Stimulated activated CD4-positive, alpha-beta T cell treated with anti-CD3 and anti-CD28 coated beads, Interleukin-1b, Interleukin-23, amount 100 ng/mL, for 1 hour (primary cell): Measurements from ENCODE around the gene MS4A15.
"Not testable (repeated sequence)": the region's sequence is repeated elsewhere in the genome, so short reads cannot be mapped to it uniquely, and the experiment has no call there.

Experiments used
- DNase-seq, 2 donors: peaks; one replicate each; pipeline ENCODE4 v3.0.0-alpha.2; 2020; ENCODE audit warnings: low read depth in 2 of 2

MS4A15 gene, protein sequence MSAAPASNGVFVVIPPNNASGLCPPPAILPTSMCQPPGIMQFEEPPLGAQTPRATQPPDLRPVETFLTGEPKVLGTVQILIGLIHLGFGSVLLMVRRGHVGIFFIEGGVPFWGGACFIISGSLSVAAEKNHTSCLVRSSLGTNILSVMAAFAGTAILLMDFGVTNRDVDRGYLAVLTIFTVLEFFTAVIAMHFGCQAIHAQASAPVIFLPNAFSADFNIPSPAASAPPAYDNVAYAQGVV

DNA sequence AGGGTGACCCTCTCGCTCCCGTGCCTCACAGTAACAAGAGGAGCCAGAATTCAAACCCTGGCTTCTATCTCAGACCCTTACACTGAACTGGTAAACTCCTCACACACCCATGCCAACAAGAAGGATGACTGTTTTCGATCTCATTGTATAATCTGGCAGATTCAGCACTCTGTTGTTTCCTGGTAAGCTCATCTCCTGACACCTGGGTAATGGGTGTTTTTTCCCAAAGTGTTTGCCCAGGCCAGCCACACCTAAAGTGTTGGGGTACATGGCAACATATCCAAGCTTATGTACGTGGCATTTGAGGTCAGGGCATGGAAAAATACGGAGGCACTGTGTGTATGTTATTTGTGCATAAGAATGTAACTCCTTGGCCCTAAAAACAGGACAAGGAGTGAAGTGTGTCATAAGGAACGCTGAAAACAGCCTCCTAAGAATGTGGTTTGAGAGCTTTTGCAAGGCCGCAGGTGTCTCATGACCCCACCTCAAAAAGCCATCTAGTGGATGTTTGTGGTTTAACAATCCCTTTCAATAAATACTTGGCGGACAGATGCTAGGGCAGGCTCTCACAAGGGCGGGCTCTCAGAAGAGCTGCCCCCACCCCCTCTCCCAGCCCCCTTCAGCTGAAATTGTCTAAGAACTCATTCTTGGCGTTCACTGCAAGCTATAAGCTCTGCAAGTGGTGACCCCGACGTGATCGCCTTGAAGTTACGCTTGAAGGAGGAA lies at the start of gene MS4A15:
Gene MS4A15, plus strand, starts transcription at position 561 of the 726 bp plus-strand sequence. CDS start 6,867 bp downstream, outside the sequence.
- DNase-seq = no peak

DNA sequence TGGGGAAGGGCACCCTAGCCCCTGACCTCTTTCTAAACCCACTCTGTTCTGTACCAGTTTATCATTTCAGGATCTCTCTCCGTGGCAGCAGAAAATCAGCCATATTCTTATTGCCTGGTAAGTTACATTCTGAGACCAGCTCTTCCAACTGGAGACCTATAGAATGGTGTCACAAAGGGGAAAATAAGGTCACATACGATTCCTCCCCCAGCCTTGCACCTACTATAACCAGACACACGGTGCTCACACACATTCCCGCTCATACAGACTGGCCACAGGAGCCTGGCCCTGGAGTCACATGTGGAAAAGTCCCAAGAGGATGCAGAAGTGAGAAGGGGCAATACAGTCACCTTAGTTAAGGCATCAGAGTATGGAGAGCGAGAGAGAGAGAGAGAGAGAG lies 49.7 kb upstream of the MS4A15 start:
- DNase-seq = no peak

DNA sequence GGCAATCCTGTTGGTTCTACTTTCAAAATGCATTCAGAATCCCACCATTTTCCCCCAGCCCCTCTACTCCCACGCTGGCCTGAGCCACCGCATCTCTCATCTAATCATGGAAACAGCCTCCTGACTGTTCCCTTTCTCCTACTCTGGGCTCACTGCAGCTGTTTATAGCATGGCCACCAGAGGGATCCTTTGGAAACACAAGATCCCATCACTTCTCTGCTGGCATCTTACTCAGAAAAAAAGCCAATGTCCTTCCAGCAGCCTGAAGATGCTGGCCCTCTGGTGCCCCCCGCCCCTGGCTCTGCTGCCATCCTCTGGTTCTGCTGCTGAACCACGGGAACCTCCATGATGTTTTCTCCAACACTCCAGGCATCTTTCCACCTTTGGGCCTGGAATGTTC lies 46.2 kb upstream of the MS4A15 start:
- DNase-seq = no peak

DNA sequence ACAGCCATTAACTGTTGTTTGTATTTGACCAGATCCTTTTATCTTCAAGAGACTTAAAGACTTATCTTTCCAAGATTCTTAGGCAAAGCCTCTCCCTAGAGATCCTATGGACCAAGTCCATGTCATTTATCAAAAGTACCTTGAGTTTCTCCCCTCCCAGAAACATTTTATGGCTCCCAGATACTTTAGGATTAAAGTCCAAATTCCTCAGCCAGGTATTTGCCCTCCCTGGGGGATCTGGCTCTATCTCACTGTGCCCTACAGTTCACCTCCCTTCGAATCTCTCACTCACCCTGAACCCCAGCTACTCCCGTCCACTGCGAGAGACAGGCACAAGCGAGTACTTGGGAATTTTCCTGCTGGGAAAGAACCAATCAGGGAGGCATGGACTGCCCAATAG lies 45.4 kb upstream of the MS4A15 start:
- DNase-seq = no peak

DNA sequence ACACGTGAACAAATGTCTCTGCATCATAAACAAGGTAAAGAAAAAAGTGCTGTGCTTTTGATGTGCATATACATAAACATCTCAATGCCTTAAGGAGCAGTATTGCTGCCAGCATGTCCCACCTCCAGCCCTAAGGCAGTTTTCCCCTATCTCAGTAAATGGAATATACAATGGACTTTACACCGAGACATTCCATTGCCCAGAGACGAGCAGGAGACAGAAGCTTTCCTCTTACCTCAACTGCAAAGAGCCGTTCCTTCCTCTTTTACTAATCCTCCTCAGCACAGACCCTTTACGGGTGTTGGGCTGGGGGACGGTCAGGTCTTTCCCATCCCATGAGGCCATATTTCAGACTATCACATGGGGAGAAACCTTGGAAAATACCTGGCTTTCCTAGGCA lies 43.2 kb upstream of the MS4A15 start:
- DNase-seq = not testable (repeated sequence)

DNA sequence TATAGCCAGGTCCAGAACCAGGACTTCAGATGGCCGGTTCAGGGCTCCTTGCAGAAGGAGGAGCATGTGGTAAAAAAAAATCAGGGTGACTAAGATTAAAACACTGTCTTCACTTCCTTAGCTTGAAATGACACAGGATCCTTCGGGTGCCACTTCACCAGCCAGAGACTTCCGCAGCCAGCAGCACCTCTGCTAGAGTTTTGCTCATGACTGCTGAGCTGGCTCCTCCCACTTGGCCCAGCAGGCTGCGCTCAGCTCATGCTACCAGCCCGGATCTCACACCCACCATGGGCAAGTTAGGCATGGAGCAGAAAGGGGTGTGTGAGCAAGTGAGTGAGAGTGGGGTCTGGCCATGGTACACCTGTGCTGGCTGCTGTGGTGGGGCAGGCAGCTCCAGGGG lies 38.7 kb upstream of the MS4A15 start:
- no peak for DNase-seq

DNA sequence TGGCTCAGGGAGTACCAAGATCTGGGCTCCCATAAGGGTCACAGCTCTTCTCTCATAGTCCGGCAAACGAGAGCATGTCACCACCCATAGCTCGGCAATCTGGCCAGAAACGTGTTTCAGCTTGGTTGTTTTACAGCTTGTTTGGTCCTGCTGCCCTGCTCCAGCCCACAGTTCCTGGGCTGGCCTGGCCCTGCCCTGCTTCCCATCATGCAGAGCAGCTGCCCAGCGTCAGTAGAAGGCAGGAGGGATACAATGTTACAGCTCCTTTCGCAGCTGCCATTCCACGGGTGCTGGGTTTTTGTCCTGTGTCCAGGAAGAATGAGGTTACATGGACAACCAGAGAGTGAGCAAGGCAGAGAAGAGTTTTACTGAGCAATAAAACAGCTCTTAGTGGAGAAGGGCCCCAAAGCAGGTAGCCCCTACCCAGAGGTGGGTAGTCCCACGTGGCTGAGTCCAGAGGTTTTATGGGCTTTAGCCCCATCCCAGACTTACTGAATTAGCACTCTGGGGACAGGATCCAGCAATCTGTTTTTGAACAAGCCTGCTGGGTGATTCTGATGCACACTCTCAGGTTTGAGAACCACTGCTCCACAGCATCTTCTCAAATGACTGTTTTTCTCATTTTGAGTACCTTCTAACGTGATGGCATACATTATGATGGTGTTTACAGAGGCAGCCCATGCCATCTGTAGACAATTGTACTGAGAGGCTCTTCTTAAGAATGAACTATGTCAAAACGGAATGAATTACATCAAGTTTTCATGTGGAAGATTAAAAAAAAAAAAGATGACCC lies 37.9 kb upstream of the MS4A15 start:
- DNase-seq = no peak

DNA sequence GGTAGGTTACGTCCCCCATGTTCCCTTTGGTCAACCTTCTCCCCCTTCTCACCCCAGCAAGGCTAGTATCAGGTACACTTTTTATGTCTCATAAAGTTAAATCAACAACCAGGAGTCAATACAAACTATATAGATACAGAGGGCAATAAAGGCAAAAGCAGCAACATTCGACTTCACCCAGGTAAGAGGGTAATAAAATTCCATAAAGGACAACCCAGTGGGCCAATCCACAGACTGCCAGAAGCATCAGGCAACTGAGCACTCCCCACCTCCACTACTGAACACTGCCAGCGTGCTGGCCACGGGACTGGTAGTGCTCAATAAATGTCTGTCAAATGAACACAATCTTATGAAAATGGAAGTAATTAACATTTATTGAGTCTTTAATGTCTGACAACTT lies 37.3 kb upstream of the MS4A15 start:
- no peak for DNase-seq

DNA sequence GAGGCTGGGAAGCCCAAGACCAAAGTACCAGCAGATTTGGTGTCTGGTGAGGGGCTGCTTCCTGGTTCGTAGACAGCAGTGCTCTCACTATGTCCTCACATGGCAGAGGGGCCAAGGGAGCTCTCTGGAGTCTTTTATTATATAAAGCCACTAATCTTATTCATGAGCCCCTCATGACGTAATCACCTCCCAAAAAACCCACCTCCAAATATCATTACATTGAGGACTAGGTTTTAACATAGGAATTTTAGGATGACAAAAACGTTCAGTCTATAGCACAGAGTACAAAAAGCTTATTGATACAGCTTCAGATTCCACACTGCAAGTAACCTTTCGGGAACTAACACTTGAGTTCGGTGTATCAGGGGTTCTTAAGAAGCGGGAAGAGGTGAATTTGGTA lies 36.2 kb upstream of the MS4A15 start:
- no peak for DNase-seq

DNA sequence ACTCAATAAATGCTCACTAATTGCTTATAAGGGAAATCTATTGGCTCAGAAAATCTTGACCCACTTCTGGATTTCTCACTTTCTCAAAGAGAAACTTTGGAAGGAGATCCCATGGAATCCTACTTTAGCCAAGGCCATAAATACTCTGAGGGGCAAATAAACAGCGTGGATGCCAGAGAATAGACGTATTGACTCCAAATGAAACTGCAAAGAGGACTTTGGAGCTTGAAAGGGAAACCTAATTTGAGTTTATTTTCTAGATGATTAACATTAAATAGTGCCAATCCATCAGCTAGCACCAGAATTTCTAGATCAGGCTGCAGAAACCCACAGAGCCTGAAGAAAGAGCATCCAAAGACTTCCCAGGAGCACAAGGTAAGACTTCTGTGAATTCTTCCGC lies 32.2 kb upstream of the MS4A15 start, which contains the start of gene MS4A18:
Gene MS4A18, plus strand, starts transcription at position 301 of the 400 bp plus-strand sequence.
- DNase-seq = no peak

DNA sequence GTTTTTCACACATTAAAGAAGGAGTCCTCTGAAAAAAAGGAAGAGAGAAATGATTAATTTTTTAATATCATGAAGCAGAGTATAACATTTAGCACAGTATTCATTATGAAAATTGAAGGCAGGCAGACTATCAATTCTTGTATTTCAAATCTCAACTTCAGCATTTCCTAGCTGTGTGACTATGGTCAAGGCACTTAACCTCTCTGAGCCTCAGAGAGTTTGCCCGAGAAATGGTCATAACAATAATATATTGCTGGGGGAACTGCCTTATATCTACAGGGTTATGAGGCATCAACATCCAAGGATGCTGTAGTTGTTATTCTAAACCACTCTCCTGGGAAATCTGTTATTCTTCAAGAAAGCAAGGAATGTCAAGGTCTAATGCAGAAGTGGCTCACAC lies 31.1 kb upstream of the MS4A15 start:
- no peak for DNase-seq

DNA sequence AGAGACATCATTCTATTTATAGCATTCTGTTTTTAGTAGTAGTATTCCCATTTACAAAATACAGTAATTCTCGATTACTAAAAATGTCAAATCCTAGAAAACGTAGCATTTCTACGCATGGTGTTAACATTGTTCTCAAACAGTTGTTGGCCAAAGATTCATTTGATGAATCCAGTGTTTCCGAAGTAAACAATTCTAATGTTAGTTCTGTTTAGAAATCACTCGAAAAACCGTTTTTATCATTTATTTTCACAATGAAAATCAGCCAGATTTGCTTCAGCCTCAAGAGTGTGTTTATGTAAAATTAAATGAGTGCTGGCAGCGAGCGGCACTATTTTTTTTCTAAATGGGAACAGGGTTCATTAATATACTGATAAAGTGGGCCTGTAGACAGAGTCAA lies 25.1 kb upstream of the MS4A15 start:
- no peak for DNase-seq

DNA sequence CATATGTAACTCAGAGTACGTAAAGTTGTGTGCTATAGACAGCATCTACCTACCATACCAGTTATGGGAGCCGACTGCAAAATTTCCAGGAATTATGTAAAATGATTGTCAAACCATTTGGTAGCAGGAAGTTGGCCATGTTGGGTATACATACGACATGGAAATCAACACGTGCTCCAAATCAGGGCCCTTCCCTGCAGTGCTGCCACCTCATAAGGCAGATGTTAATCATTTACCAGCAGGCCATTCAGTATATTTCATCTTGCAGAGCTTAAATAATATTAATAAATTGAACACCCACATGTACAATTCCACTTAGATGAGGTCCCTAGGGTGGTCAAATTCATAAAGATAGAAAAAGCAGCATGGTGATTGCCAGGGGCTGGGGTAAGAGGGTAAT lies 22.4 kb upstream of the MS4A15 start:
- no peak for DNase-seq

DNA sequence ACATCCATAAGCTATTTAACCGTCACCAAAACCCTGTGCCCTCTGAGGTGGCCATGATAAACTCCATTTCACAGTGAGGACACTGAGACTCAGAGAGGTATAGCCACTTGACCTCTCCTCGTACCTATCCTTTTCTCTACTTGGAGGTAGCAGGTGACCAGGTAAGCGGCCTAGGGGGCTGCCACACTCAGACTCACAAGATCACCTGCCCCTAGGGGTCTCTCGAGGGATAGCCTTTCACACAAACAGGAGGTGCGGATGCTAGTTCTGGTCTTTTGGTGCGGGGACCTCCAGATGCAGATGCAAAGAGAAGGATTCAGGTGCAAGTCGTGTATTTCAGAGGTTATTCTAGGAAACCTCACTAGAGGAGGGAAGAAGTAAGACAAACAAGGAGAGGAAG lies 17.6 kb upstream of the MS4A15 start:
- DNase-seq = no peak

DNA sequence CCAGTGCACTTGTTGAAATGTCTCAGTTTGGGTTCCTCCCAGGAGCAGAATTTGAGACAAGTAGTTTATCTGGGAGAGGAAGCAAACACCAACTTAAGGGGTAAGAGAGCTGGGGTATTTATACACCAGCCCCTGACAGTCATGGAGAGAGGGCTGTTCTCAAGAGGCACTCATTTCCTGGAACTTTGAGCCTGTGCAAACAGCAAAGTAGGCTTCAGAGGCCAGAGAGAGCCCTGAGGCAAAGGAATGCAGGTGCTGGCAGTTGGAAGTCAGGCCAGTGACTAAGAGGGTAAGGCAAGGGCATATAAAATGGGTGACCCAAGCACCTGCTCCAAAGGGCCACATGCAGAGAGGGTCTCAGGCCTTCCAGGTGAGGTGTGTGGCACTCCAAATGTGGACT lies 16.1 kb upstream of the MS4A15 start:
- no peak for DNase-seq

DNA sequence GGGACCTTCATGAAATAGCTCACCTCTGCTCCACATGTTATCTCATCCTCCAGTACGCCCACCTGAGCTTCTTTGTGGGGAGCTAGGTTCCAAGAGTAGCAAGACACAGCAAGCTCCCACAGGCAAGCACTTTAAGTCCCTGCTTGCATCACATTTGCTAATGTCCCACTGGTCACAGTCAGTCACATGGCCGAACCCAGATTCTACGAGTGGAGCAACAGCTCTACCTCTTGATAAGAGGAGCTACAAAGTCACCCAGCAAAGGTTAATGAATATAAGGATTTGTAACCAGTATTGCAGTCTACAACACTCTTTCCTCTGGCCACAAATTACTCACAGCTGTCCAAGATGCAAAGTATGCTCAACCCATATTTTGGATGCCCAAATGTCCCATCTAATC lies 15.2 kb upstream of the MS4A15 start:
- DNase-seq = no peak

DNA sequence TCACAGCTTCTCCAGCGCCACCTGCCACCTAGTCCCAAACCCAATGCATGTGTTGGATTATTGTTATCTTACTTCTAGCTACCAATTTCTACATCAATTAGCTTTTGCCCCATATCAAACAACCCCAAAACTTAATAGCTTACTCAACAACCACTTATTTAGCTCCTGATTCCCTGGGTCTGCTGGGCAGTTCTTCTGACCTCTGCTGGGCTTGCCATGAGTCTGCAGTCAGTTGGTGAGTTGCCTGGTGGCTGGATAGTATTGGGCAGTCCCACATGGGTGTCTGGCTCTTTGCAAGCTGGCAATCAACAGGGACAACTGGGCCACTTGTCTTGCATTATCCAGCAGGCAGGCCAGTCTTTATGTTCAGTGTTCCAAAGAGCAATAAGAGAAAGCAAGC lies 13.6 kb upstream of the MS4A15 start:
- no peak for DNase-seq

DNA sequence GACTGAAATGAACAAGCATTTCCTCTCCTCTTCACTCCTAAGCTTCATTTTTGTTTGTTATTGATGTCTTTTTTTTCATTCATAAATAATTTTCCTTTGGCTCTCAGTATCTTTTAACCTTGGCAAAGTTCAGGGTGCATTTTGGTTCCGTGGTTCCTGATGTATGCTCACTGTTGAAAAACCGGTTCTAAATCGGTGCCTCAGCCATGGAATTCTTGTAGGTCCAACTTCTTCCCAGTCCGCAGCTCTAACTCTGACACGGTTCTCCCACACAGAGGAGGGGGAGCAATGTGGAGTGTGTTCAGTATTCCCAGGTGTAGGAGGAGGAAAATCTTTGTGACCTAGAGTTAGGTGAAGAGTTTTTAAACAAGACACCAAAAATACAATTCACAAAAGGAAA lies 12.6 kb upstream of the MS4A15 start:
- no peak for DNase-seq

DNA sequence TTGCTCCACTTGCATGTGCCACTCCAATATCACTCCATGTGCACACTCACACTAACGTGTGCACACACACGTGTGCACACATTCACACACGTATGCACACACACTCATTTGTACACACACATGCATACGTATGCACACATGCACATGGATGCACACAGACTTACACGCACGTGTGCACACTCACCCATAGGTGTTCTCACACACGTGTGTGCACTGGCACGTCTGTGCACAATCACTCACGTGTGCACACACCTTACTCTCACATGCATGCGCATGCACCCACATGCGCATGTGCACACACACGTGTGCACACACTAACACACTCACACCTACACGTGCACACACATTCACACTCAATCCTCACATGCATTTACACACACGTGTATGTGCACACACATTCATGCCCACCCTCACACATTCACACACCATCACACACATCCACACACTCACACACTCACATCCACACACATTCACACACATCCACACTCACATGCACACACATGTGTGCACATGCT lies 9.3 kb upstream of the MS4A15 start:
- DNase-seq = no peak

DNA sequence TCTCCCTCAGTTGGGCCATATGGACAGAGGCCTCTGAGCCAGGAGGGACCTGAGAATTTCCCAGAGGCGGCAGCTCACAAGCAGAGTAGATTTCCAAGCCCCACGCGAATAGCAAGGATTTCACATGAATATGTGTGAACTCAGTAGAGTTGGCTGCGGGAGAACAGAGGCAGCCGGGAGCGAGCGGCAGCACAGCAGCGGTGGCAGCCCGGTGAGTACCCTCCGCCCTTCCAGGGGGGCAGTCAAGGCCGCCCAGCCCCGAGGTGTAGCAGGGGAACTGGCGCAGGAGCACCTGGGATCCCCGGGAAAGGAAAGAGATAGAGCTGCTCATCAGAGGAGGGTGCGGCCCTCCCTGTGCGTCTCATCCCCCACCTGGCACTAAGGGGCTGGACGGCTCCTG lies 8.4 kb upstream of the MS4A15 start:
- no peak for DNase-seq

DNA sequence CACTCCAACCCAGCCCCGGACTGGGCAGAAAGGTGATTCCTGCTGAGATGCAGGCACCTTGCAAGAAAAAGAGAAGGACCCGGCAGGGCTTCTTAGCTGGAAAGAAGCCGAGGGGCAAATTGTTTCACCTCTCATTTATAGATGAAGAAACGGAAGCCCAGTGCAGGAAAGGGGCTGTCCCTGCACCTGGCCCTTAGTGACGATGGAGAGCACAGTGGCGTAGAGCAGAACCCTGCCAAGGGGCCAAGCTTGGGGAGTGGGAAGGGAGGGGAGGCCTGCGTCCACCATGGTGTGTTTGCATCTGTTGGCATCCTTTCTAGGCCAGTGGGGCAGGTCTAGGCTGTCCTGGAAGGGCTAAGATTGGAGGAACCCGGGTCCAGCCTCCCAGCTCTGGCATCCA lies 7.8 kb upstream of the MS4A15 start:
- no peak for DNase-seq

DNA sequence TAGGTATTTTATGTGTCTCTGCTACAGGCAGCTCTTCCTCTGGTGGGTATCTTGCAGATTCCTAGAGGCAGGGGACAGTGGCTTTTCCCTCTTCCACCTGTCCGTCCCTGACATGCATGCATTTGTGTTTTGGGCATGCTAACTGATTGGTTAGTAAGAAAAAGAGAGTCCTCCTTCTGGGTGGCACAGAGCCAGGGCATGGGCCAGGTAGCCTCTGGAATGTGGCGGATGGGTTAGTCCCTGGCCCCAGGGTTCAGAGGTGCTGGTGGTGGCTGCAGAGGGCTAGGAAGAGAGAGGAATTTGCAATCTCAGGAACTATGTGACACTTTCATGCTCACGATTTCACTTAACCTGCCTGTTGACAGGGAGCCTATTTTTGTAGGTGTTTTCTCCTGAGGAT lies 5.8 kb upstream of the MS4A15 start:
- DNase-seq = no peak

DNA sequence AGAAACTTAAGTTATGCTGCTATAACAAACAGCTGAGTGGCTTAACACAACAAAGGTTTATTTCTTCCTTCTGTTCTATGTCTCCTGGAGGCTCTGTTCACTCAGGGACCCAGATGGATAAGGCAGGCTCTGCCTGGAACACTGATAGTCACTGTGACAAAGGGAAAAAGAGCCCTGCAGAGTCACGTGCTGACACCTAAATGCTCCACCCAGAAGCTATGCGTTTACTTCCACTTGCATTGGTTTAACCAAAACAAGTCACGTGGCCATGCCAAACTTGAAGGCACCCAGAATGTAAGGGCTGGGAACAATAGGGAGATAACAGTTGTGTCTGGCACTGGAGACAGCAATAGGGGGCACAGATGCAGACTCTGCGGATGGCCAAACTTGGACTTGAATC lies 3.4 kb upstream of the MS4A15 start:
- DNase-seq = no peak
